MCF 10A (cell line): Measurements from ENCODE around the gene BCAS3. TPM values are rescaled to one million over a fixed set of nuclear protein-coding genes. Genes with fewer than 3 reads are reported as not detected.

Source experiments
- BruUV-seq: library from RNA; stranded (reverse); fragments of 400-500 nt; replicated peaks from 2 replicates; lab custom pipeline; 2021; lab: Mats Ljungman, UMichigan
- CTCF ChIA-PET: fragments of 300-600 bp; sonication (Branson Sonifier 250); formaldehyde crosslinking; extraction: SDS; loops from one replicate; lab custom pipeline; 2021; ENCODE audit warnings: antibody characterized with exemption, inconsistent platforms; lab: Yijun Ruan, JAX
- POLR2A ChIA-PET: fragments of 300-600, 350-650 bp; sonication (Branson Sonifier 250); formaldehyde crosslinking; extraction: SDS; loops from one replicate; lab custom pipeline; 2020; ENCODE audit warnings: antibody characterized with exemption, inconsistent platforms; lab: Yijun Ruan, JAX
- DNase-seq: peaks from one replicate; pipeline ENCODE4 v3.0.0-alpha.2; 2018; ENCODE audit not compliant: unreplicated experiment
- H3K27ac Mint-ChIP-seq: one replicate; pipeline ENCODE4 v1.8.0; 2022; ENCODE audit warnings: mild to moderate bottlenecking, low read depth, mixed read lengths; ENCODE audit not compliant: unreplicated experiment
- H3K27me3 Mint-ChIP-seq: one replicate; pipeline ENCODE4 v1.8.0; 2022; ENCODE audit warnings: mixed read lengths; ENCODE audit not compliant: insufficient read depth, unreplicated experiment
- H3K36me3 Mint-ChIP-seq: one replicate; pipeline ENCODE4 v1.8.0; 2022; ENCODE audit warnings: mild to moderate bottlenecking, moderate library complexity, mixed read lengths; ENCODE audit not compliant: insufficient read depth, unreplicated experiment
- H3K4me1 Mint-ChIP-seq: one replicate; pipeline ENCODE4 v1.8.0; 2022; ENCODE audit warnings: mixed read lengths; ENCODE audit not compliant: insufficient read depth, unreplicated experiment
- H3K4me3 Mint-ChIP-seq: one replicate; pipeline ENCODE4 v1.8.0; 2022; ENCODE audit warnings: mild to moderate bottlenecking, moderate library complexity, mixed read lengths; ENCODE audit not compliant: unreplicated experiment
- H3K9me3 Mint-ChIP-seq: one replicate; pipeline ENCODE4 v1.8.0; 2022; ENCODE audit warnings: mixed read lengths; ENCODE audit not compliant: unreplicated experiment
- intact Hi-C: fragments of 100-400 bp; cut with micrococcal nuclease; formaldehyde crosslinking; loops from 2 replicates; pipeline ENCODE4 v1.14.1; 2022
- total RNA-seq: library from RNA; stranded (reverse); gene quantifications from 2 replicates; pipeline ENCODE4 v1.2.3, GENCODE V29; 2022
- TF ChIP-seq, protein P1 (sequence below): fragments of 200-600 bp; IDR thresholded peaks from one replicate; pipeline ENCODE4 v1.8.0; 2022; ENCODE audit warnings: antibody characterized with exemption, mild to moderate bottlenecking; ENCODE audit not compliant: unreplicated experiment

BCAS3 gene
- total RNA-seq, 1 experiment from 2014 or later = 14.6 TPM

DNA sequence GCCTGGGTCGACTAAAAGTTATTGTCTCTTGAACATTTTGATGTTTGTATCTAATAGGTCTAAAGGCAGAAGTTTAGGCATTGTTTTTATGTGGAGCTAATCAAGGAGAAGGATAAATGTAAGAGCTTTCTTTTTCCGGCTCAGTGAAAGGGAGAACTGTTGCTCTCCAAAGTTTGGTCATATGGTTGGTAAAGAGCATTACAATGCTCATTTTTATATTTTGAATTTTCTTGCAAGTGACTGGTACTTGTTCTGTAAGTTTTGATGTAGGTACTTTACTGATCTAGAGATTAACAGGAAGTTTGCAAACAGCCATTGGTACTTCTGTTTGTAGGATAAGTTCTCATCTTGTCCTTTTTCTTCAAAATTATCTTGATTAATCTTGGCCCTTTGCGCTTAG lies 30.9 kb upstream of the BCAS3 start:
- intact Hi-C loops = no loop called here
- H3K9me3 Mint-ChIP-seq = no peaks in the 10 kb centered on the region
- H3K4me1 Mint-ChIP-seq = no peaks in the 10 kb centered on the region
- TF ChIP-seq, protein P1, sequence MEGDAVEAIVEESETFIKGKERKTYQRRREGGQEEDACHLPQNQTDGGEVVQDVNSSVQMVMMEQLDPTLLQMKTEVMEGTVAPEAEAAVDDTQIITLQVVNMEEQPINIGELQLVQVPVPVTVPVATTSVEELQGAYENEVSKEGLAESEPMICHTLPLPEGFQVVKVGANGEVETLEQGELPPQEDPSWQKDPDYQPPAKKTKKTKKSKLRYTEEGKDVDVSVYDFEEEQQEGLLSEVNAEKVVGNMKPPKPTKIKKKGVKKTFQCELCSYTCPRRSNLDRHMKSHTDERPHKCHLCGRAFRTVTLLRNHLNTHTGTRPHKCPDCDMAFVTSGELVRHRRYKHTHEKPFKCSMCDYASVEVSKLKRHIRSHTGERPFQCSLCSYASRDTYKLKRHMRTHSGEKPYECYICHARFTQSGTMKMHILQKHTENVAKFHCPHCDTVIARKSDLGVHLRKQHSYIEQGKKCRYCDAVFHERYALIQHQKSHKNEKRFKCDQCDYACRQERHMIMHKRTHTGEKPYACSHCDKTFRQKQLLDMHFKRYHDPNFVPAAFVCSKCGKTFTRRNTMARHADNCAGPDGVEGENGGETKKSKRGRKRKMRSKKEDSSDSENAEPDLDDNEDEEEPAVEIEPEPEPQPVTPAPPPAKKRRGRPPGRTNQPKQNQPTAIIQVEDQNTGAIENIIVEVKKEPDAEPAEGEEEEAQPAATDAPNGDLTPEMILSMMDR = no peak
- H3K4me3 Mint-ChIP-seq = no peak overlapping the region
- H3K27me3 Mint-ChIP-seq = no peaks in the 10 kb centered on the region
- no peak overlapping the region for H3K27ac Mint-ChIP-seq
- no peak for DNase-seq
- CTCF ChIA-PET = interaction anchor here (1.0 kb wide), 1 partner anchor 9 kb away, joined by 3 read pairs; no protein-coding TSS in a partner anchor
- H3K36me3 Mint-ChIP-seq = peaks cover 41% of the 10 kb centered on the region
- no TSS peak for BruUV-seq
- POLR2A ChIA-PET = interaction anchor here (0.6 kb wide), 1 partner anchor 166 kb away, joined by 4 read pairs; no protein-coding TSS in a partner anchor

DNA sequence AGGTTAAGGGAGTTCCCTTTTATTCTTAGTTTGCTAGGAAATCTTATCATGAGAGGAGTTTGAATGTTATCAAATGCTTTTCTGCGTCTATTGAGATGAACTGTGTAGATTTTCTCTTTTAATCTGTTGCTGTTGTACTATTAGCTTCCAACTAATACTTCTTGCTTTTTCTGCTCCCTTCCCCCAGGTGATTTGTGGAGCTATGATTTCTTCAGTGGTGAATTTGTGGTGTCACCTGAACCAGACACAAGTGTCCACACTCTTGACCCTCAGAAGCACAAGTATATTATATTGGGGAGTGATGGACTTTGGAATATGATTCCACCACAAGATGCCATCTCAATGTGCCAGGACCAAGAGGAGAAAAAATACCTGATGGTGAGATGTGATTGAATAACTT lies 29.9 kb upstream of the BCAS3 start:
- ChIA-PET POLR2A (interaction anchor here (0.7 to 0.9 kb wide), 2 partner anchors 30 to 1221 kb away, joined by 3 read pairs; partner anchors contain the start of gene BCAS3), CTCF (interaction anchor here (2.1 kb wide), 1 partner anchor 9 kb away, joined by 17 read pairs; no protein-coding TSS in a partner anchor)
- TF ChIP-seq, protein P1 = no peak
- H3K4me1 Mint-ChIP-seq = no peaks in the 10 kb centered on the region
- no TSS peak for BruUV-seq
- no peaks in the 10 kb centered on the region for H3K9me3 Mint-ChIP-seq
- H3K27ac Mint-ChIP-seq = no peak overlapping the region
- no peak for DNase-seq
- no peak overlapping the region for H3K4me3 Mint-ChIP-seq
- intact Hi-C loops = no loop called here
- peaks cover 41% of the 10 kb centered on the region for H3K36me3 Mint-ChIP-seq
- H3K27me3 Mint-ChIP-seq = no peaks in the 10 kb centered on the region

DNA sequence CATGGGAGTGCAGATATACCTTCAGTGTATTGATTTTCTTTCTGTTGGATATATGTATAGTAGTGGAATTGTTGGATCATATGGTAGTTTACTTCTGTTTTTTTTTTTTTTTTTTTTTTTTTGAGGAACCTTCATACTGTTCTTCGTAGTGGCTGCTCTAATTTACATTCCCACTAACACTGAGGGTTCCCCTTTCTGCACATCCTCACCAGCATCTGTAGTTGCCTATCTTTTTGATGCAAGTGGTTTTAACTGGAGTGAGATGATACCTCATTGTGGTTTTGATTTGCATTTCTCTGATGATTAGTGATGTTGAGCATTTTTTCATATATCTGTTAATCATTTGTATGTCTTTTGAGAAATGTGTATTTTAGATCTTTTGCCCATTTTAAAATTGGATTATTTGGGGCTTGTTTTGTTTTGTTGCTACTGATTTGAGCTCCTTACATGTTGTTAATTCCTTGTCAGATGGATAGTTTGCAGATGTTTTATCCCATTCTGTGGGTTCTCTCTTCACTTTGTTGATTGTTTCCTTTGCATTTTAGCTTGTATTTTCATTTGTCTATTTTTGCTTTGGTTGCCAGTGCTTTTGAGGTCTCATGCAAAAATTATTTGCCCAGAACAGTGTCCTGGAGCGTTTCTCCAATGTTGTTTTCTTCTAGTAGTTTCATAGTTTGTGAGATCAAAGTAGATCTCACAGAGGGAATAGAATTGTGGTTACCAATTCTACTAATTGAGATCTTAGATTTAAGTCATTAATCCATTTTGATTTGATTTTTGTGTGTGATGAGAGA lies 25.0 kb upstream of the BCAS3 start:
- Mint-ChIP-seq H3K4me1 (no peaks in the 10 kb centered on the region), H3K4me3 (no peak overlapping the region), H3K9me3 (no peaks in the 10 kb centered on the region), H3K27ac (no peak overlapping the region), H3K36me3 (peaks cover 47% of the 10 kb centered on the region), H3K27me3 (no peaks in the 10 kb centered on the region)
- ChIA-PET CTCF (interaction anchor here (0.7 to 0.9 kb wide), 3 partner anchors 12 to 68 kb away, joined by 3 to 4 read pairs (median 3); no protein-coding TSS in a partner anchor), POLR2A (interaction anchor here (0.6 to 1.3 kb wide), 4 partner anchors 8 to 589 kb away, joined by 3 read pairs; partner anchors contain the start of gene PPM1D)
- DNase-seq = no peak
- TF ChIP-seq, protein P1 = no peak
- no TSS peak for BruUV-seq
- intact Hi-C loops = no loop called here

DNA sequence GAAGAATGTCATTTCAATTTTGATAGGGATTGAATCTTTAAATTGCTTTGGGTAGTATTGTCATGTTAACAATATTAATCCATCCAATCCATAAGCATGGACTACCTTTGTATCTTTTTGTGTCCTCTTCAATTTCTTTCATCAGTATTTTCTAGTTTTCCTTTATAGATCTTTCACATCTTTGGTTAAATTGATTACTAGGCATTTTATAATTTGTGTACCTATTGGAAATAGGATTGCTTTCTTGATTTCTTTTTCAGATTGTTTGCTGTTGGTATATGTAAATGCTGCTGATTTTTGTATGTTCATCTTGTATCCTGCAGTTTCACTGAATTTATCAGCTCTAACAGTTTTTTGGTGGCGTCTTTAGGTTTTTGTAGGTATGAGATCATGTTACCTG lies 24.1 kb upstream of the BCAS3 start:
- TF ChIP-seq, protein P1 = no peak
- no peak overlapping the region for H3K27ac Mint-ChIP-seq
- no peak overlapping the region for H3K4me3 Mint-ChIP-seq
- H3K9me3 Mint-ChIP-seq = no peaks in the 10 kb centered on the region
- ChIA-PET CTCF (no interaction called here), POLR2A (interaction anchor here (0.8 to 1.3 kb wide), 3 partner anchors 9 to 54 kb away, joined by 3 read pairs; partner anchors contain the start of gene PPM1D)
- no TSS peak for BruUV-seq
- intact Hi-C loops = no loop called here
- peaks cover 44% of the 10 kb centered on the region for H3K36me3 Mint-ChIP-seq
- DNase-seq = no peak
- no peaks in the 10 kb centered on the region for H3K4me1 Mint-ChIP-seq
- H3K27me3 Mint-ChIP-seq = no peaks in the 10 kb centered on the region
